HepG2 (cell line): Measurements from ENCODE around the gene ADH4. TPM values are rescaled to one million over a fixed set of nuclear protein-coding genes. Genes with fewer than 3 reads are reported as not detected.

Source experiments
- ATAC-seq: fragments of 200-7000 bp; cut with Tn5 transposase; 3 replicates; pipeline ENCODE4 v1.9.1; 2020; ENCODE audit warnings: mild to moderate bottlenecking, moderate library complexity
- BruUV-seq: library from RNA; stranded (reverse); fragments of 400-500 nt; replicated peaks from 2 replicates; lab custom pipeline; 2021; lab: Mats Ljungman, UMichigan
- CTCF ChIA-PET: fragments of 300-600 bp; formaldehyde crosslinking; extraction: SDS; loops from one replicate; lab custom pipeline; 2021; ENCODE audit warnings: low total read pairs, inconsistent platforms, low intra/inter-chr PET ratio; lab: Yijun Ruan, JAX
- POLR2A ChIA-PET: fragments of 350-600 bp; sonication (Branson Sonifier 250); formaldehyde crosslinking; loops from one replicate; lab custom pipeline; 2020; ENCODE audit warnings: antibody characterized with exemption, inconsistent platforms; lab: Yijun Ruan, JAX
- DNase-seq: peaks from one replicate; pipeline ENCODE4 v3.0.0-alpha.2; 2015; ENCODE audit warnings: low spot score
- FAIRE-seq: peaks from 3 replicates; lab custom pipeline; 2011; peaks lifted over from hg19 to GRCh38; lab: Jason Lieb, UNC
- H2AFZ ChIP-seq: one replicate; pipeline ENCODE4 v1.6.1; 2011; ENCODE audit warnings: low read length, inconsistent platforms
- H3K27ac ChIP-seq: fragments of 300-600 bp; 3 replicates; pipeline ENCODE4 v1.8.0; 2011; ENCODE audit warnings: mixed run types, mild to moderate bottlenecking, mixed read lengths, low read length, inconsistent platforms; ENCODE audit not compliant: insufficient read depth; ENCODE audit errors: extremely low read length
- H3K27me3 ChIP-seq, 2 experiments: fragments of 200-600 bp in 1 of 2; 2 replicates in 1 of 2; 3 replicates in 1 of 2; pipeline versions ENCODE4 v1.6.0 to v1.8.0; 2011; ENCODE audit warnings: low read length in 2 of 2, mild to moderate bottlenecking in 2 of 2, moderate library complexity in 2 of 2, inconsistent platforms in 1 of 2; ENCODE audit not compliant: insufficient read depth in 2 of 2, control insufficient read depth in 1 of 2
- H3K36me3 ChIP-seq, 2 experiments: fragments of 200-600 bp in 1 of 2; replicated peaks in 1 of 2; 2 replicates in 1 of 2; 3 replicates in 1 of 2; pipeline versions ENCODE4 v1.5.1 to v1.8.0; 2011; ENCODE audit warnings: low read length in 2 of 2, inconsistent platforms in 1 of 2; ENCODE audit not compliant: insufficient read depth in 2 of 2, control insufficient read depth in 1 of 2
- H3K4me1 ChIP-seq: 2 replicates; pipeline ENCODE4 v1.5.1; 2012; ENCODE audit warnings: low read length, inconsistent platforms; ENCODE audit not compliant: insufficient read depth
- H3K4me2 ChIP-seq: 2 replicates; pipeline ENCODE4 v1.6.0; 2011; ENCODE audit warnings: low read depth, low read length, inconsistent platforms
- H3K4me3 ChIP-seq, 3 experiments: fragments of 200-600 bp in 1 of 3; sonication (generic), shearing (Covaris generic) in 1 of 3; replicated peaks in 1 of 3; 2 replicates each; pipeline ENCODE4 v1.5.1; 2011 to 2016; ENCODE audit warnings: low read length in 3 of 3, inconsistent platforms in 2 of 3, low read depth in 2 of 3, mild to moderate bottlenecking in 2 of 3, control low read depth in 1 of 3, mixed read lengths in 1 of 3; ENCODE audit not compliant: insufficient read depth in 1 of 3
- H3K79me2 ChIP-seq: one replicate; pipeline ENCODE4 v1.6.1; 2011; ENCODE audit warnings: low read length, inconsistent platforms; ENCODE audit not compliant: insufficient read depth
- H3K9ac ChIP-seq: 2 replicates; pipeline ENCODE4 v1.6.0; 2011; ENCODE audit warnings: mild to moderate bottlenecking, low read depth, low read length, inconsistent platforms; ENCODE audit not compliant: insufficient read depth
- H3K9me3 ChIP-seq: 2 replicates; pipeline ENCODE4 v1.5.1; 2012; ENCODE audit warnings: mild to moderate bottlenecking, low read length
- H4K20me1 ChIP-seq: 2 replicates; pipeline ENCODE4 v1.6.0; 2011; ENCODE audit warnings: inconsistent platforms, mild to moderate bottlenecking, low read length, moderate library complexity; ENCODE audit not compliant: insufficient read depth
- DNMT1 ChIP-seq: sonication (generic); formaldehyde crosslinking; IDR thresholded peaks from 2 replicates; pipeline ENCODE4 v1.5.1; 2020; ENCODE audit warnings: mild to moderate bottlenecking, missing genetic modification reagents
- IKZF1 ChIP-seq: fragments of 450-650 bp; IDR thresholded peaks from 2 replicates; pipeline ENCODE4 v1.7.1; 2016
- KLF15 ChIP-seq: sonication (generic); formaldehyde crosslinking; IDR thresholded peaks from 2 replicates; pipeline ENCODE4 v1.8.1; 2023; ENCODE audit warnings: borderline replicate concordance, mild to moderate bottlenecking, inconsistent platforms, missing genetic modification reagents, mixed read lengths
- NCOR1 ChIP-seq: fragments of 200-600 bp; sonication (generic); IDR thresholded peaks from 2 replicates; pipeline ENCODE4 v1.7.0; 2017; ENCODE audit warnings: antibody characterized with exemption, low read length, borderline replicate concordance
- ZC3H4 ChIP-seq: sonication (generic); formaldehyde crosslinking; IDR thresholded peaks from 2 replicates; pipeline ENCODE4 v1.4.0; 2020; ENCODE audit warnings: missing genetic modification reagents, borderline replicate concordance
- ZNF878 ChIP-seq: sonication (generic); formaldehyde crosslinking; IDR thresholded peaks from 2 replicates; pipeline ENCODE4 v1.8.1; 2023; ENCODE audit warnings: mild to moderate bottlenecking, missing genetic modification reagents, moderate library complexity
- WGBS: methylation state at CpG from one replicate; pipeline ENCODE4 v1.1.6; 2017; ENCODE audit warnings: low lambda C conversion rate; 5-methylcytosine and 5-hydroxymethylcytosine counted together
- in situ Hi-C: cut with HindIII; loops from 2 replicates; pipeline ENCODE4 v1.10.0; 2017; ENCODE audit warnings: low pct_unique_long_range_greater_than_20kb; ENCODE audit not compliant: extremely low pct_ligation_motif_present
- intact Hi-C: fragments of 100-400 bp; cut with micrococcal nuclease; formaldehyde crosslinking; loops from one replicate; pipeline ENCODE4 v1.10.0; 2022; ENCODE audit not compliant: unreplicated experiment
- polyA plus RNA-seq, 8 experiments: library from polyadenylated mRNA; depleted of rRNA in 3 of 8; stranded (reverse) in 7 of 8; unstranded in 1 of 8; fragments of >200 nt; fragmentation: Illumina TruSeq in 4 of 8; extraction: Trizol in 4 of 8; gene quantifications; 2 replicates each; pipeline versions ENCODE4 v1.2.1 to v1.2.3, GENCODE V29; 2011 to 2016; ENCODE audit warnings: low read depth in 4 of 8, missing spikeins in 1 of 8, mixed read lengths in 1 of 8; ENCODE audit not compliant: insufficient read depth in 1 of 8
- total RNA-seq, 5 experiments: library from RNA; depleted of rRNA; stranded (reverse); fragments of >200 nt; fragmentation: Illumina TruSeq; extraction: Trizol; gene quantifications; 2 replicates each; pipeline ENCODE4 v1.2.3, GENCODE V29; 2016; ENCODE audit warnings: low read depth in 1 of 5
- TF ChIP-seq, protein P1 (sequence below): sonication (generic); formaldehyde crosslinking; conservative IDR thresholded peaks from 2 replicates; pipeline ENCODE4 v1.8.0; 2022; ENCODE audit warnings: mild to moderate bottlenecking, moderate library complexity, missing genetic modification reagents
- TF ChIP-seq, protein P2 (sequence below): sonication (generic); formaldehyde crosslinking; conservative IDR thresholded peaks from 2 replicates; pipeline ENCODE4 v1.5.0; 2020; ENCODE audit warnings: missing genetic modification reagents

ADH4 gene
- total and polyA plus RNA-seq, 2 of the 13 experiments (the other 11 are each of a cell fraction or from before 2014, with no cell fraction given) = 24.3 to 31.1 TPM

DNA sequence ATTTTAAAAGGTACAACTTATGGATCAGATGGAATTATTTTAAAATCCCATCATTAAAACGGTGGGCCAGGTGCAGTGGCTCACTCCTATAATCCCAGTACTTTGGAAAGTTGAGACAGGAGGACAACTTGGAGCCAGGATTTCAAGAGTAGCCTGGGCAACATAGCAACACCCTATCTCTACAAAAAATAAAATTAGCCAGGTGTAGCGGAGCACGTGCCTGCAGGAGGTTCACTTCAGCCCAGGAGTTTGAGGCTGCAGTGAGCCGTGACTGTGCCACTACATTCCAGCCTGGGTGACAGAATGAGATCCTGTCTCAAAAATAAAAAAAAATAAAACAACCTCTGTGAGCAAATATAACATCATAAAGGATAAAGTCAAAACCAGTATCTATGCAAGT lies 66.9 kb downstream of the ADH4 start:
- Histone ChIP-seq H3K36me3 (peaks cover 16 to 86% of the 10 kb centered on the region in 2 experiments), H3K9ac (no peak overlapping the region), H3K79me2 (peaks cover 13% of the 10 kb centered on the region), H3K4me2 (no peak overlapping the region), H3K4me3 (no peak overlapping the region), H3K27me3 (no peaks in the 10 kb centered on the region), H3K27ac (no peak overlapping the region), H3K9me3 (no peaks in the 10 kb centered on the region), H2AFZ (no peak overlapping the region), H3K4me1 (peaks cover 50% of the 10 kb centered on the region), H4K20me1 (no peaks in the 10 kb centered on the region)
- ChIA-PET CTCF (no interaction called here), POLR2A (no interaction called here)
- intact Hi-C loops (loop anchor here (5.0 kb wide), 1 partner anchor 810 kb away; no protein-coding TSS in a partner anchor), in situ Hi-C loops (no loop called here)
- BruUV-seq = no TSS peak
- DNase-seq (no peak), FAIRE-seq (no peak), ATAC-seq (no peak)
- TF ChIP-seq ZC3H4 = no peak
- no peak for TF ChIP-seq KLF15 (CRISPR knock-in tag)
- TF ChIP-seq, protein P1, sequence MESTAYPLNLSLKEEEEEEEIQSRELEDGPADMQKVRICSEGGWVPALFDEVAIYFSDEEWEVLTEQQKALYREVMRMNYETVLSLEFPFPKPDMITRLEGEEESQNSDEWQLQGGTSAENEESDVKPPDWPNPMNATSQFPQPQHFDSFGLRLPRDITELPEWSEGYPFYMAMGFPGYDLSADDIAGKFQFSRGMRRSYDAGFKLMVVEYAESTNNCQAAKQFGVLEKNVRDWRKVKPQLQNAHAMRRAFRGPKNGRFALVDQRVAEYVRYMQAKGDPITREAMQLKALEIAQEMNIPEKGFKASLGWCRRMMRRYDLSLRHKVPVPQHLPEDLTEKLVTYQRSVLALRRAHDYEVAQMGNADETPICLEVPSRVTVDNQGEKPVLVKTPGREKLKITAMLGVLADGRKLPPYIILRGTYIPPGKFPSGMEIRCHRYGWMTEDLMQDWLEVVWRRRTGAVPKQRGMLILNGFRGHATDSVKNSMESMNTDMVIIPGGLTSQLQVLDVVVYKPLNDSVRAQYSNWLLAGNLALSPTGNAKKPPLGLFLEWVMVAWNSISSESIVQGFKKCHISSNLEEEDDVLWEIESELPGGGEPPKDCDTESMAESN (CRISPR knock-in tag) = no peak
- TF ChIP-seq DNMT1 (CRISPR knock-in tag) = no peak
- TF ChIP-seq, protein P2, sequence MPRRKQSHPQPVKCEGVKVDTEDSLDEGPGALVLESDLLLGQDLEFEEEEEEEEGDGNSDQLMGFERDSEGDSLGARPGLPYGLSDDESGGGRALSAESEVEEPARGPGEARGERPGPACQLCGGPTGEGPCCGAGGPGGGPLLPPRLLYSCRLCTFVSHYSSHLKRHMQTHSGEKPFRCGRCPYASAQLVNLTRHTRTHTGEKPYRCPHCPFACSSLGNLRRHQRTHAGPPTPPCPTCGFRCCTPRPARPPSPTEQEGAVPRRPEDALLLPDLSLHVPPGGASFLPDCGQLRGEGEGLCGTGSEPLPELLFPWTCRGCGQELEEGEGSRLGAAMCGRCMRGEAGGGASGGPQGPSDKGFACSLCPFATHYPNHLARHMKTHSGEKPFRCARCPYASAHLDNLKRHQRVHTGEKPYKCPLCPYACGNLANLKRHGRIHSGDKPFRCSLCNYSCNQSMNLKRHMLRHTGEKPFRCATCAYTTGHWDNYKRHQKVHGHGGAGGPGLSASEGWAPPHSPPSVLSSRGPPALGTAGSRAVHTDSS (CRISPR knock-in tag) = no peak
- TF ChIP-seq IKZF1 = no peak
- no peak for TF ChIP-seq NCOR1
- no peak for TF ChIP-seq ZNF878 (CRISPR knock-in tag)
- 96% methylated on average over 4 of the region's 4 CpGs for WGBS
